B cell (primary cell): ENCODE results near the gene SLC13A4.

ENCODE experiments used
- EZH2 ChIP-seq: IDR thresholded peaks from 2 replicates; pipeline ENCODE4 v1.6.1; 2012; ENCODE audit warnings: borderline replicate concordance, low read depth, mild to moderate bottlenecking, moderate library complexity, low read length; ENCODE audit not compliant: insufficient read depth, poor library complexity, severe bottlenecking
- TF ChIP-seq, protein P1 (sequence below): fragments of 200-600 bp; IDR thresholded peaks from one replicate; pipeline ENCODE4 v1.8.0; 2022; ENCODE audit warnings: antibody characterized with exemption, mild to moderate bottlenecking

DNA sequence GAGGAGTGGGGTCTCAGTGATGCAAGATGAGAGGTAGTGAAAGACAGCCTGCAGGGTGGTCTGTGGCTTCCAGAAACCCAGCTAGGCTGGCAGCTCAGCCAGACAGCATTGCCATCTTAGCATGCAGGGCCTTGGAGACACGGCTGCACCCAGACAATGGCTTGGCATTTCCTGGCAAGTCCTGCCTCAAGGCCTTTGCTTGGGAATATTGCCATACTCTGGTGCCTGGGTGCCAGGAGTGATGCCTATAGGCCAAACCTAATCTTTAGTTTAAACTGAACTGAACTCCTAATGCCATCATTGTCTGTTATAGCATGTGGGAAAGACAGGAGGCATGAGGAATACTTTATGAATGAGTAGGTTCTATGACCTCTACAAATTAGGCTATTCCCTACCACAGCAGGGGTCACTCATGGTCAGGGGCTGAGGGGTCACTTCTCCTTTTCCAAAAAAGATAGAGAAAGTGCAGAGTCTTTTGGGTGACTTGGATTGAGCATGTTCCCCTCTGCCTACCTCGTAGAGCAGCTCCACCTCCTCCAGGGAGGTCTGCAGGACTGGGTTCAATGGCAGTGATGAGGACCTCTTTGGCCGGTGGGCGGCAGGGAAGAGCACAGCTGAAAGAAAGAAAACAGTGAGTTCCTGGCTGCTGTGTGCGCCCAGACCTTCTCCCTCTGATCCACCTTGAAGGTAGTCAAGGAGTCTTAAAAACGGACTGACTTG is 8.8 kb upstream of the SLC13A4 start:
- TF ChIP-seq, protein P1, sequence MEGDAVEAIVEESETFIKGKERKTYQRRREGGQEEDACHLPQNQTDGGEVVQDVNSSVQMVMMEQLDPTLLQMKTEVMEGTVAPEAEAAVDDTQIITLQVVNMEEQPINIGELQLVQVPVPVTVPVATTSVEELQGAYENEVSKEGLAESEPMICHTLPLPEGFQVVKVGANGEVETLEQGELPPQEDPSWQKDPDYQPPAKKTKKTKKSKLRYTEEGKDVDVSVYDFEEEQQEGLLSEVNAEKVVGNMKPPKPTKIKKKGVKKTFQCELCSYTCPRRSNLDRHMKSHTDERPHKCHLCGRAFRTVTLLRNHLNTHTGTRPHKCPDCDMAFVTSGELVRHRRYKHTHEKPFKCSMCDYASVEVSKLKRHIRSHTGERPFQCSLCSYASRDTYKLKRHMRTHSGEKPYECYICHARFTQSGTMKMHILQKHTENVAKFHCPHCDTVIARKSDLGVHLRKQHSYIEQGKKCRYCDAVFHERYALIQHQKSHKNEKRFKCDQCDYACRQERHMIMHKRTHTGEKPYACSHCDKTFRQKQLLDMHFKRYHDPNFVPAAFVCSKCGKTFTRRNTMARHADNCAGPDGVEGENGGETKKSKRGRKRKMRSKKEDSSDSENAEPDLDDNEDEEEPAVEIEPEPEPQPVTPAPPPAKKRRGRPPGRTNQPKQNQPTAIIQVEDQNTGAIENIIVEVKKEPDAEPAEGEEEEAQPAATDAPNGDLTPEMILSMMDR, result no peak
- no peak for TF ChIP-seq EZH2
